Amniotic stem cell (primary cell): ENCODE results near the gene HSPG2.
"Not testable (repeated sequence)": the region's sequence is repeated elsewhere in the genome, so short reads cannot be mapped to it uniquely, and the experiment has no call there.

Experiments used
- DNase-seq: peaks from one replicate; lab custom pipeline; 2025; lab: John Stamatoyannopoulos, UW

HSPG2 gene

DNA sequence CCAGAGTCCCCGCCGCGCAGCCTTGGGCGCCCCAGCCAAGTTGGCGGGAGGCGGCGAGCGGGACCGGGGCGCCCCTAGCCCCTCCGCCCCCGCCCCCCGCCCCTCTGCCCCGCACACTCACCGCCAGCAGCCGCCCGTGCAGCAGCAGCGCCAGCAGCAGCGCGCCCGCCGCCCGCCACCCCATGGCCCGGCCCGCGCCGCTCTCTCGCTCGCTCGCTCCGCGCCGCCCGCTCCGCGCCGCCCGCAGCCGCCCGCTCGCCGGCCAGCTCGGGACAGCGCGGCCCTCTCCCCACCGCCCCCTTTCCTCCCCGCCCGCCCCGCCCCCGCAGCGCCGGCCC is at the start of gene HSPG2:
HSPG2 (minus strand) TSS at position 277 of the 338 bp plus-strand sequence; CDS start at position 184, 93 bp downstream.
- DNase-seq = no peak

DNA sequence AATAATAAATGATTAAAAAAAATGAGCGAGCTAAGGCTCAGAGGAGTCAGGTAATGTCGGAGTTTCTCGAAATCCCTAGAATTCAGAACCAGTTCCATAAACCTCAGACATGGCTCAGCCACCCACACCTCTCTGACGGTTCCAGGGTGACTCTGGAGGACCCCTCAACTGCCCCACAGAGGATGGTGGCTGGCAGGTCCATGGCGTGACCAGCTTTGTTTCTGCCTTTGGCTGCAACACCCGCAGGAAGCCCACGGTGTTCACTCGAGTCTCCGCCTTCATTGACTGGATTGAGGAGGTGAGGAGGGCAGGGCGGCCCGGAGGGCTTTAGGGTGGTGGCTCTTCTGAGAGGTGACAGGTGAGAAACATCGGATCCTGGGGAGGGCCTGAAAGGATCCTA is 49.3 kb upstream of the HSPG2 start:
- DNase-seq = not testable (repeated sequence)

DNA sequence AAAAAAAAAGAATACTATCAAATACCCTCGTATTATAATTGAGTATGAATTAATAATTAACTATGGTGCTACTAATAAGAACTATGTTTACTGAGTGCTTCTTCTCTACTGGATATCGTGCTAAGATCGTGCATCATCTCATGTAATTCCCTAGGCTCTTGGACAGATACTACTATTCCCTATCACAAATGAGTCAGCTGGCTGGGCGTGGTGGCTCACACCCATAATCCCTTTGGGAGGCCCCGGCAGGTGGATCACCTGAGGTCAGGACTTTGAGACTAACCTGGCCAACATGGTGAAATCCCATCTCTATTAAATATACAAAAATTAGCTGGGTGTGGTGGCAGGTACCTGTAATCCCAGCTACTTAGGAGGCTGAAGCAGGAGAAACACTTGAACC is 48.8 kb upstream of the HSPG2 start:
- not testable (repeated sequence) for DNase-seq

DNA sequence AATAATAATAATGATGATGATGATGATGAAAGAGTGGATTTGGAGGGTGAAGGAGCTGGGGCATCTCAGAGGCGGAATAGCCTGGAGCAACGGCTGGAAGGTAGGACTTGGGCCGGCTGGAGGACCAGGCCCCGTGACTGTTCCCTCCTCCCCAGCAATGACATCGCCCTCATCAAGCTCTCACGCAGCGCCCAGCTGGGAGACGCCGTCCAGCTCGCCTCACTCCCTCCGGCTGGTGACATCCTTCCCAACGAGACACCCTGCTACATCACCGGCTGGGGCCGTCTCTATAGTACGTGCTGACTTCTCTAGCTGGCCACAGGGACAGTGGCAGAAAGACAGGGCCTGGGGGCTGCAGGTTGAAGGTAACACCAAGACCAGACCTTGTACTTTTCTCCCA is 46.4 kb upstream of the HSPG2 start:
- DNase-seq = not testable (repeated sequence)

DNA sequence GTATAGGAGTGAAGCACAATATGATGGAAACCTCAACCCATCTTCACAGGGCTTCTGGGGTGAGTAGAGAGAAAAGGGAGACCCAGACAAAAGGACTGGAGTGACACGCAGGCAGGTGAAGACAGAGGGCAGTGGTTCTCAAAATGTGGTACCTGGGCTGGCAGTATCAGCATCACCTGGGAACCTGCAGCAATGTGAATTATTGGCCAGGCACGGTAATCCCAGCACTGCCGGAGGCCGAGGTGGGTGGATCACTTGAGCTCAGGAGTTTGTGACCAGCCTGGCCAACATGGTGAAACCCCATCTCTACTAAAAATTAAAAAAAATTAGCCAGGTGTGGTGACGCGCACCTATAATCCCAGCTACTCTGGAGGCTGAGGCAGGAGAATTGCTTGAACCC is 45.0 kb upstream of the HSPG2 start:
- DNase-seq = not testable (repeated sequence)

GRCh38 chr1:21981253-21981652 is 44.1 kb upstream of the HSPG2 start:
- not testable (repeated sequence) for DNase-seq

DNA sequence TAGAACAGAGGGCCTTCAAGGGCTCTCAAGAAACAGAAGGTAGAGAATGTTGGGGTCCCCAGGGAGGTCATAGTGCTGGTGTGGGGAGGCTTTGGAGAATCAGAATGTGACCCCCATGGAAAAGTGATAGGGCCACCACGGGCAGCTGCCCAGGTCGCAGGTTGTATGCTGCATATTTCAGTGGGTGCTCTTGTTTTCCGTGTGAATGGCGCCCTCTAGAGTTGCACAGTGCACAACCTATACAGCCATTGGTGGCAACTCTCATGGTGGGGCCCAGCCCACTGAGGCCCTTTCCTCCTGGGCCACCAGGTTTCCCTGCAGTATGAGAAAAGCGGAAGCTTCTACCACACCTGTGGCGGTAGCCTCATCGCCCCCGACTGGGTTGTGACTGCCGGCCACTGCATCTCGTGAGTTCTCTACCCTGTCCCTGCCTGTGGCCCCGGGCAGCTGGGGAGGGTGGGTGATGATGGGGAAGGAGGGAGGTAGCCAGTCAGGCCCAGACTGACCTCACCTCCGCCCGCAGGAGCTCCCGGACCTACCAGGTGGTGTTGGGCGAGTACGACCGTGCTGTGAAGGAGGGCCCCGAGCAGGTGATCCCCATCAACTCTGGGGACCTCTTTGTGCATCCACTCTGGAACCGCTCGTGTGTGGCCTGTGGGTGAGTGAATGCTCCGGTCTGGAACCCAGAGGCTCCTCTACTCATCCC is 43.6 kb upstream of the HSPG2 start:
- DNase-seq = not testable (repeated sequence)

- DNase-seq = not testable (repeated sequence)
These were observed 41.1 kb upstream of the HSPG2 start for GRCh38 chr1:21978209-21978608.

DNA sequence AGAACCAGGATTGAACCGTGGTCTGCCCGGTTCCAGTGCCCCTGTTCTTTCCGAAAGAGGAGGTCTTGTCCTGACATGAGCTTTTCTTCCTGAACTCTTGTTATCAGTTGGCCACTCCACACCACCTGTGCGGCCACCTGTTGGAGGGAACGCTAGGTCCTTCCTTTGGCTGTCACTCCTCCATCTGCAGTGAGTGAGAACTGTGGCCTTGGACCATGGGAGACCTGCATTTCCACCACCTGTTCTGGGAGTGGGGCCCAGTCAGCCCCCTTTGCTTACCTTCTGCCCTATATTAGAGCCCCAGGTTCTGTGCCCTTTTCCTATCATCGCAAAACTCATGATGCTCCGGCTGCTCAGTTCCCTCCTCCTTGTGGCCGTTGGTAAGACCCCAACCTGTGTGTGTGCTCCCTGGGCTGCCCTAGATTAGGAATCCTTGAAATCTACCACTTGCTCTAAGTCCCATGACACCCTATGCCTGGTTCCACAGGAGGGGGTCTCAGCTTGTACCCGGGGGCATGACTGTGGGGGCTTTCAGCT is 39.7 kb upstream of the HSPG2 start, which contains the start of gene CELA3B:
CELA3B (plus strand) TSS at position 320 of the 537 bp plus-strand sequence; CDS start at position 338, 18 bp downstream.
- not testable (repeated sequence) for DNase-seq

DNA sequence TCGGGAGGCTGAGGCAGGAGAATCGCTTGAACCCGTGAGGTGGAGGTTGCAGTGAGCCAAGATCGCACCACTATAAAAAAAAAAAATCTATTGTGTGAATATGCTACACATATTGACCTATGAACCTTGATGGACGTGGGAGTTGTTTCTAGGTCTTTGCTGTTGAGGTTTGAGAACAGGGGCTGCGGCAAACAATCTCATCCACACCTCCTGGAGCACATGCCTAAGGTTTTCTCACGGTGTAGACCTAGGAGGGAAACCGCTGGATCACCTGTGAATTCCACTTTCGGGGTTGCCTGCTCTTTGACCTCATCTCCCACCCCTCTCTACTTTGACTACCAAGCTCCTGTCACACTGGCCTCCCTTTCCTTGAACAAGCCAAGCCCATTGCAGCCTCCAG is 38.2 kb upstream of the HSPG2 start:
- not testable (repeated sequence) for DNase-seq

GRCh38 chr1:21974699-21975098 is 37.6 kb upstream of the HSPG2 start:
- not testable (repeated sequence) for DNase-seq

- not testable (repeated sequence) for DNase-seq
These were observed 36.8 kb upstream of the HSPG2 start for GRCh38 chr1:21973948-21974347.

DNA sequence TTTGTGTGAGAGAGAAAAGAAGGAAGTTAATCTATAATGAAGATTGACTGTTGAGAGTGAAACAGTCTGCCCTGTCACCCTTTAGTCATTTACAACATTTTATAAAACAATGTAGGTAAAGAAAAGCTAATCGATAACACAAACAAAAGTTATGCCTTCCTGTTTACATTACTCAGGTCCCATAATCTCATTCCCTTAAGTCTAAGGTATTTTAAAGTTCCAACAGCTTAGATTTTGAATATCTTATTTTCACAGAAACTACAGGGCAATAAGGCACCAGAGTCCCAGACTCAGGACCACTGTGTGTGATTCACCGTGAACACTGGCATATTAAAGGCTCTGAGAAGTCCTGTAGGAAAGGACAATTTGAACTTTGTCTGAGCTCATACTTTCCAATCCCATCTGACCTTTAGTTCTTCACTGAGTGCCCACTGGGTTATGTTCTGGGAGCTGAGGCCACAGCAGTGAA is 35.9 kb upstream of the HSPG2 start:
- DNase-seq = not testable (repeated sequence)

- DNase-seq = not testable (repeated sequence)
These were observed 33.4 kb upstream of the HSPG2 start for GRCh38 chr1:21970523-21970922.

DNA sequence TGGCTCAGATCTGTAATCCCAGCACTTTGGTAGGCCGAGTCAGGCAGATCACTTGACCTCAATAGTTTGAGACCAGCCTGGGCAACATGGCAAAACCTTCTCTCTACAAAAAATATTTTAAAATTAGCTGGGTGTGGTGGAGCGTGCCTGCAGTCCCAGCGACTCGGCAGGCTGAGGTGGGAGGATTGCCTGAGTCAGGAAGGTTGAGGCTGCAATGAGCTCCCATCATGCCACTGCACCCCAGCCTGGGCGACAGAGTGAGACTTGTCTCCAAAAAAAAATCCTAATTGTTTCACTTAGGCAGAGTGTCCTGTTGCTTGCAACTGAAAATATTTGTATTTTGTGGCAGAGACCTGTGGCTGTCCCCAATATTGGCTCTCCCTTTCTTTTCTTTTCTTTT is 32.0 kb upstream of the HSPG2 start:
- not testable (repeated sequence) for DNase-seq

GRCh38 chr1:21967216-21967615 is 30.1 kb upstream of the HSPG2 start:
- not testable (repeated sequence) for DNase-seq

DNA sequence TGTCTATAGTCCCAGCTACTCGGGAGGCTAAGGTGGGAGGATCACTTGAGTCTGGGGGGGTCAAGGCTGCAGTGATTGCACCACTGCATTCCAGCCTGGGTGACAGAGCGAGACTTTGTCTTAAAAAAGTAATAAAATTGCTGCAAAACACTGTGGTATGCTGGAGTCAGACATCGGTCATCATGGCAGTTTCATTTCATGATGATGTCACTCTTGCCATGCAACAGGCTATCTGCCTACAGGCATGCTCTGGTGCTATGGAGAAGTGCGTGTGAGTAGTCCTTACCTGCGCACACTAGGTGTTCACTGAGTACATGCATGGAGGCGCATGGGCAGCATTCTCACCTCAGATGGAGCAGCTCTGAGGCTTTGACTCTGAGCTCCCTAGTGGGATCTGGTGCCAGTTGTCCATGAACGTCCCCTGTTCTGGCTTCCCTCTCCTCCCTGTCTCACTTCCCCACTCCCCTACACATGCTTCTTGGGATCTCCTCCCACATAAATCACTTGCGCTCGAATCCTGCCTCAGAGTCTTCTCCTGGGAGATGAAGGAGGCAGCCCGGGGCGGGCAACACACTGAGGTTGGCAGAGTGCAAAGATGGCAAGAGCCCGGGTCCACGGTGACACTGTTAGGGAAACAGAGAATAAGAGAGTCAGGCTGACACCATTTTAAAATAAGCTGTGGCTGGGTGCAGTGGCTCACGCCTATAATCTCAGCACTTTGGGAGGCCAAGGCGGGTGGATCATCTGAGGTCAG is 29.3 kb upstream of the HSPG2 start:
- no peak for DNase-seq

DNA sequence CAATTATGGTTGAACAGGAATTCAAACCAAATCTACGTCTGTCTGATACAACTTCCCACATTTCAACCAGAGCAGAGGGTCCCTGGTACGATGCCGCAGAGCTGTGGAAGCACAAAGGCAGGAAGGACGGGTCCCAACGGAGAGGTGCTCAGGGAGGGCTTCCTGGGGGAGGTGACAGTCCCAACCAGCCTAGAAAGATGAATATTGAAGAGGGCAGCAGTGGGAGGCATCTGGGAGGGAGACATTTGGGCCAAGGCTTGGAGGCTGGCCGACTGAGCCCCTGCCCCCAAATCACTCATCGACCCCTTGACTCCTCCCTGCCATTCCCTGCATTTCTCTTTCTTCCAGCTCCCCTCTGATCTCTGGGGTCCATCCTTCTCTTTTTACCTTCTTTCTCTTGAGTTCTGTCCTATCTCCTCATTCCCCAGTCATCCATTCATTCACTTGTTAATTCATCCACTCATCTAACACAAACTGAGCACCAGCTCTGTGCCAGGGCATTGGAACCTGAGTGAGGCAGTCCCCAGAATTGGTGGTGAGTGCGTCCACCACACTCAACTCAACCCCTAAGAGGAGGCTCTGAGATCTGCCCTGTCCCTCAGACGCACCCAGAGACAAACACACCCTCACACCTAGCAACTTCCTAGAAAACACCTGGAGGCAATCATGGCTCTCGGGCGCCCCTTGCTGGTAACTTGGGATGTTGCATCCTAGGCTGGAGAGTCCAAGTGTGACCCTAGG is 26.5 kb upstream of the HSPG2 start:
- no peak for DNase-seq

GRCh38 chr1:21961799-21962198 is 24.7 kb upstream of the HSPG2 start:
- DNase-seq = no peak

- DNase-seq = no peak
These were observed 24.2 kb upstream of the HSPG2 start for GRCh38 chr1:21961337-21961736.

GRCh38 chr1:21956720-21957552 is 19.8 kb upstream of the HSPG2 start:
- no peak for DNase-seq
